Endothelial cell of umbilical vein (primary cell): ENCODE results near the gene LGI2.

ENCODE experiments used
- CTCF ChIP-seq, 2 donors: IDR thresholded peaks; 1 replicate in 1 of 2; 2 replicates in 1 of 2; pipeline ENCODE4 v1.5.1; 2011; ENCODE audit warnings: low read length in 2 of 2, mild to moderate bottlenecking in 2 of 2, moderate library complexity in 2 of 2, control low read depth in 1 of 2, inconsistent platforms in 1 of 2, low read depth in 1 of 2; ENCODE audit not compliant: insufficient read depth in 1 of 2; ENCODE audit errors: extremely low read depth in 1 of 2
- POLR2A ChIP-seq: IDR thresholded peaks from 2 replicates; pipeline ENCODE4 v1.6.1; 2012; ENCODE audit warnings: low read depth, mild to moderate bottlenecking, control low read depth, low read length
- POLR2AphosphoS5 ChIP-seq: IDR thresholded peaks from 2 replicates; pipeline ENCODE4 v1.6.1; 2012; ENCODE audit warnings: low read depth, mild to moderate bottlenecking, control low read depth, low read length, moderate library complexity; ENCODE audit not compliant: insufficient read depth

- TF ChIP-seq POLR2A: no peak
- no peak for TF ChIP-seq CTCF (IDR thresholded peaks at IDR 0.05; ENCODE audit: extremely low read depth in 1 of 2, insufficient read depth in 1 of 2, low read depth in 1 of 2, low read length in 2 of 2)
- no peak for TF ChIP-seq POLR2AphosphoS5
Observed at GRCh38 chr4:25050370-25051078, 19.8 kb upstream of the LGI2 start.
